WTC11 (cell line): ENCODE results near the gene SATB1. TPM values are rescaled to one million over a fixed set of nuclear protein-coding genes. Genes with fewer than 3 reads are reported as not detected.

Experiments
- ATAC-seq: fragments of 200-7000 bp; cut with Tn5 transposase; 2 replicates; pipeline ENCODE4 v1.10.0; 2021; ENCODE audit warnings: mild to moderate bottlenecking, moderate library complexity
- CTCF ChIA-PET: fragments of 300-600 bp; sonication (Branson Sonifier 250); formaldehyde crosslinking; loops from one replicate; lab custom pipeline; 2021; ENCODE audit warnings: antibody characterized with exemption; lab: Charles Lee
- POLR2A ChIA-PET: fragments of 350-600 bp; sonication (Branson Sonifier 250); formaldehyde crosslinking; loops from one replicate; lab custom pipeline; 2021; ENCODE audit warnings: antibody characterized with exemption; lab: Charles Lee
- DNase-seq: peaks from one replicate; pipeline ENCODE4 v3.0.0; 2021; ENCODE audit warnings: low spot score
- H3K27ac Mint-ChIP-seq: 2 replicates; pipeline ENCODE4 v1.8.0; 2021; ENCODE audit warnings: mixed read lengths
- H3K27me3 Mint-ChIP-seq: 2 replicates; pipeline ENCODE4 v1.8.0; 2021; ENCODE audit warnings: low read depth, mild to moderate bottlenecking, moderate library complexity, mixed read lengths
- H3K36me3 Mint-ChIP-seq: 2 replicates; pipeline ENCODE4 v1.8.0; 2021; ENCODE audit warnings: mixed read lengths
- H3K4me1 Mint-ChIP-seq: 2 replicates; pipeline ENCODE4 v1.8.0; 2022; ENCODE audit warnings: mixed read lengths
- H3K4me3 Mint-ChIP-seq: 2 replicates; pipeline ENCODE4 v1.8.0; 2021; ENCODE audit warnings: mild to moderate bottlenecking, moderate library complexity, mixed read lengths
- H3K9me3 Mint-ChIP-seq: 2 replicates; pipeline ENCODE4 v1.8.0; 2021; ENCODE audit warnings: mixed read lengths
- CDX4 ChIP-seq: fragments of 250-450 bp; sonication (Bioruptor Pico); IDR thresholded peaks from 2 replicates; pipeline ENCODE4 v1.9.0; 2021; ENCODE audit warnings: moderate library complexity, mild to moderate bottlenecking, inconsistent platforms, borderline replicate concordance
- E2F1 ChIP-seq: sonication (generic); formaldehyde crosslinking; IDR thresholded peaks from 2 replicates; pipeline ENCODE4 v1.8.0; 2022; ENCODE audit warnings: mild to moderate bottlenecking, missing genetic modification reagents
- EMX1 ChIP-seq: fragments of 250-450 bp; sonication (Bioruptor Pico); IDR thresholded peaks from 2 replicates; pipeline ENCODE4 v1.8.0; 2021; ENCODE audit warnings: mild to moderate bottlenecking
- ETV6 ChIP-seq: sonication (generic); formaldehyde crosslinking; IDR thresholded peaks from 2 replicates; pipeline ENCODE4 v1.8.1; 2022; ENCODE audit warnings: mild to moderate bottlenecking, missing genetic modification reagents
- FOXK1 ChIP-seq: sonication (generic); formaldehyde crosslinking; IDR thresholded peaks from 2 replicates; pipeline ENCODE4 v1.8.0; 2022; ENCODE audit warnings: mild to moderate bottlenecking, moderate library complexity, missing genetic modification reagents
- FOXP1 ChIP-seq: sonication (generic); formaldehyde crosslinking; IDR thresholded peaks from 2 replicates; pipeline ENCODE4 v1.8.0; 2022; ENCODE audit warnings: missing genetic modification reagents, mild to moderate bottlenecking, moderate library complexity, borderline replicate concordance
- IRF1 ChIP-seq: sonication (generic); formaldehyde crosslinking; IDR thresholded peaks from 2 replicates; pipeline ENCODE4 v1.8.0; 2023; ENCODE audit warnings: missing genetic modification reagents
- IRF2 ChIP-seq: sonication (generic); formaldehyde crosslinking; IDR thresholded peaks from 2 replicates; pipeline ENCODE4 v1.8.0; 2022; ENCODE audit warnings: low read depth, missing genetic modification reagents, borderline replicate concordance
- MLX ChIP-seq: sonication (generic); formaldehyde crosslinking; IDR thresholded peaks from 2 replicates; pipeline ENCODE4 v1.8.1; 2023; ENCODE audit warnings: mild to moderate bottlenecking, missing genetic modification reagents, moderate library complexity
- MXD4 ChIP-seq: fragments of 250-450 bp; sonication (Bioruptor Pico); IDR thresholded peaks from 2 replicates; pipeline ENCODE4 v1.8.0; 2021; ENCODE audit warnings: mild to moderate bottlenecking, moderate library complexity, borderline replicate concordance
- MYBL2 ChIP-seq: sonication (generic); formaldehyde crosslinking; IDR thresholded peaks from 2 replicates; pipeline ENCODE4 v1.8.1; 2023; ENCODE audit warnings: mild to moderate bottlenecking, moderate library complexity, missing genetic modification reagents
- NFATC4 ChIP-seq: fragments of 250-450 bp; sonication (Bioruptor Pico); IDR thresholded peaks from 2 replicates; pipeline ENCODE4 v1.9.0; 2021; ENCODE audit warnings: mild to moderate bottlenecking
- STAT6 ChIP-seq: sonication (generic); formaldehyde crosslinking; conservative IDR thresholded peaks from 2 replicates; pipeline ENCODE4 v1.8.1; 2023; ENCODE audit warnings: mild to moderate bottlenecking, low read depth, missing genetic modification reagents, moderate library complexity
- ZNF121 ChIP-seq: sonication (generic); formaldehyde crosslinking; IDR thresholded peaks from 2 replicates; pipeline ENCODE4 v1.8.0; 2023; ENCODE audit warnings: missing genetic modification reagents
- ZNF232 ChIP-seq: sonication (generic); formaldehyde crosslinking; IDR thresholded peaks from 2 replicates; pipeline ENCODE4 v1.8.0; 2022; ENCODE audit warnings: mild to moderate bottlenecking, missing genetic modification reagents
- ZNF396 ChIP-seq: fragments of 250-450 bp; sonication (Bioruptor Pico); IDR thresholded peaks from 2 replicates; pipeline ENCODE4 v1.8.0; 2021; ENCODE audit warnings: mild to moderate bottlenecking, moderate library complexity, borderline replicate concordance
- ZNF423 ChIP-seq: fragments of 250-450 bp; sonication (Bioruptor Pico); IDR thresholded peaks from 2 replicates; pipeline ENCODE4 v2.1.2; 2022; ENCODE audit warnings: mild to moderate bottlenecking, moderate library complexity
- ZNF532 ChIP-seq: fragments of 250-450 bp; sonication (Bioruptor Pico); IDR thresholded peaks from 2 replicates; pipeline ENCODE4 v1.9.0; 2021; ENCODE audit warnings: mild to moderate bottlenecking, borderline replicate concordance
- ZNF671 ChIP-seq: fragments of 250-450 bp; sonication (Bioruptor Pico); IDR thresholded peaks from 2 replicates; pipeline ENCODE4 v1.8.0; 2021; ENCODE audit warnings: mild to moderate bottlenecking
- total RNA-seq: library from RNA; stranded (reverse); gene quantifications from 3 replicates; pipeline ENCODE4 v1.2.3, GENCODE V29; 2021

Gene SATB1
- total RNA-seq, 1 experiment from 2014 or later: 36.2 TPM

- TF ChIP-seq IRF2 (no peak), ZNF671 (CRISPR knock-in tag) (no peak), STAT6 (CRISPR knock-in tag) (no peak), MXD4 (CRISPR knock-in tag) (no peak), EMX1 (no peak), ZNF232 (CRISPR knock-in tag) (no peak), MLX (CRISPR knock-in tag) (no peak), ZNF423 (no peak), FOXP1 (CRISPR knock-in tag) (no peak), ZNF396 (CRISPR knock-in tag) (no peak), IRF1 (CRISPR knock-in tag) (no peak), ZNF532 (CRISPR knock-in tag) (no peak), ZNF121 (CRISPR knock-in tag) (no peak), FOXK1 (no peak), ETV6 (CRISPR knock-in tag) (no peak), CDX4 (CRISPR knock-in tag) (no peak), MYBL2 (CRISPR knock-in tag) (no peak), NFATC4 (CRISPR knock-in tag) (no peak), E2F1 (CRISPR knock-in tag) (no peak)
- ATAC-seq (no peak), DNase-seq (no peak)
- Mint-ChIP-seq H3K36me3 (peaks cover under 1% of the 10 kb centered on the region; the same call in 1 of the 2 replicates), H3K9me3 (no peaks in the 10 kb centered on the region), H3K4me3 (no peak overlapping the region), H3K27ac (no peak overlapping the region), H3K4me1 (no peaks in the 10 kb centered on the region), H3K27me3 (no peaks in the 10 kb centered on the region)
- POLR2A ChIA-PET: no interaction called here
- CTCF ChIA-PET: no interaction called here
Measured at GRCh38 chr3:18474202-18474601, 49.1 kb upstream of the SATB1 start.
